Ecto neural progenitor cell (in vitro differentiated cells): ENCODE measurements around the gene NDEL1.

Experiments
- DNase-seq: peaks from one replicate; pipeline ENCODE4 v3.0.0-alpha.2; 2018; ENCODE audit warnings: low spot score

Gene NDEL1

GRCh38 chr17:8477715-8478441, 42.2 kb downstream of the NDEL1 start:
- DNase-seq, result no peak

- no peak for DNase-seq
Measured at GRCh38 chr17:8479431-8479947, 43.8 kb downstream of the NDEL1 start.

GRCh38 chr17:8480011-8480976, 44.6 kb downstream of the NDEL1 start:
- no peak for DNase-seq

- no peak for DNase-seq
Measured at GRCh38 chr17:8481089-8481488, 45.4 kb downstream of the NDEL1 start.

GRCh38 chr17:8481703-8482102, 46.0 kb downstream of the NDEL1 start:
- no peak for DNase-seq

DNA sequence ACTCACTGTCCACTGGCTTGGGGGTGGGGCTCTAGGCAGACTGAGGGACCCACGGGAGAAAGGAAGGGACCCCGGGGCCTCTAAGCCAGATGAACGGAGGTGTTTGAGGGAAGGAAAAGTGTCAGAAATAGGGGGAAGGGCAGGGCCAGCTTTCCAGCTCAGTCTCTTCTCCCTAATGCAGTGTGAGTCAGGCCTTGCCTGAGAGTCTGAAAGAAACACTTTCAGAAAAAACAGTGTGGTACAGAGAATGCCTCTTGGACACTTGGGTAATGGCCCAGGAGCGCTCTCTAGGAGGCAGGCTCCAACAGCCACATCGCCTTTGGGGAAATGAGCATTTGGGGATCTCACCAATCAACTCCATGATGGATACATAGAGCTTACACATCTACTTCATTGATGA, 46.9 kb downstream of the NDEL1 start:
- DNase-seq, result peak; percentile 34

- DNase-seq, result no peak
Measured at GRCh38 chr17:8484465-8484864, 48.8 kb downstream of the NDEL1 start.

DNA sequence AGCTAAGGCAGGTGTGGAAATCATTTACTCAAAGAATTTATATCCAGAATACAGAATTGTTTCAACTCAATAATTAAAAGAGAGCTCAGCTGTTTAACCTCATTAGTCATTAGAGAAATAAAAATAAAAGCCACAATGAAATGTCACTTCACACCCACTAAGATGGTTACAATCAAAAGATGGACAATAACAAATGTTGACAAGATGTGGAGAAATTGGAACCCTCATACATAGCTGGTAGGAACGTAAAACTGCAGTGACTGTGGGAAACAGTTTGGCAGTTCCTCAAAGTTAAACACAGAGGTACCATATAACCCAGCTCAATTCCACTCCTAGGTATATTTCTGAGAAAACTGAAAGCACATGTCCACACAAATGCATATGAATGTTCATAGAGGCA, 49.8 kb downstream of the NDEL1 start:
- no peak for DNase-seq

GRCh38 chr17:8487130-8487645, 51.5 kb downstream of the NDEL1 start:
- no peak for DNase-seq

- no peak for DNase-seq
Measured at GRCh38 chr17:8487743-8488142, 52.1 kb downstream of the NDEL1 start.

DNA sequence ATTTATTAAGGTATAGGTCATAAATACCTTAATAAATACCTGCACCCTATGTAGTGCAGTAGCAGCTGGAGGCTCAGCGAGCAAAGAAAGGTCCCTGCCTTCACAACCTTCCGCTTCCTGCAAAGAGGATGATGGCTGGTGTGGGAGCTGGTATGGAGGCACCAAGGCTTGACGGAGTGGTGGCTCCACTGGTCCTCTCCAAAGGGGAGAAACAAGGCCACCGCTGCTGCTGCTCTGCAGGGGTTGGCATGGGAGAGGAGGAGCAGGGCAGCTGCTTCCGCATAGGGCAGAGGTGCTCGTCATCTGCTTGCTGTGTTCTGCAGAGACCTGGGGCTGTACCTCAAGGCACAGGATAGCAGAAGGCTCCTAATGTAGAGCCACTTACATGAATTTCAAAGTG, 52.8 kb downstream of the NDEL1 start:
- no peak for DNase-seq

- no peak for DNase-seq
Measured at GRCh38 chr17:8488901-8489300, 53.2 kb downstream of the NDEL1 start.

- DNase-seq, result no peak
Measured at GRCh38 chr17:8489841-8490240, 54.2 kb downstream of the NDEL1 start.

GRCh38 chr17:8490256-8491023, 54.8 kb downstream of the NDEL1 start:
- no peak for DNase-seq

- DNase-seq, result no peak
Measured at GRCh38 chr17:8492121-8492520, 56.4 kb downstream of the NDEL1 start.

GRCh38 chr17:8494021-8494420, 58.3 kb downstream of the NDEL1 start:
- no peak for DNase-seq

DNA sequence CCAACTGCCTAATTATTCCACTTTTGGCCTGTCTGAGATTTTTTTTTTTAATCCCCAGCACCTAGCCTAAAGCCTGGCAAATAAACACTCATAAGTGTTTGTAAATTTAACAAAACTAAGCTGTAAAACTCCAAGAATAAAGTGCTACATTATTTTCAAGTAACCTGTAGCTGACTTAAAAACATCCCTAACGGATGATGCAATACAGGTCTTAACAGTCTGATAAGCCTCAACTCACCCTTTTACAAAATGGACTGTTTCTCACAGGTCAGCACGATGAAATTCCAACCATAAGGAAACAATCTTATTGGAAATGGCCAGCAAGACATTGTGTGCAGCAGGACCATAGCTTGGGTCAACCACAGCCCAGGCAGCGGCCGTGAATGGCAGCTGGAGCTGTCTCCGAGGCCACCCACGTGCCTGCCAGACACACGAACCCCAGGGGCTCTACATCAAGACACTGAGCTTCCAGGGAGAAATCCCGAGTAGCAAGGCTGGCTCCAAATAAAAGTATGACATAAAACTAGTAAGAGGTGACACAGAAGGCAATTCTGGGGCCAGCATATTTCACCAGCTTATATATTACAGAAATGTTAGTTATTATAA, 58.9 kb downstream of the NDEL1 start:
- no peak for DNase-seq

GRCh38 chr17:8496081-8496480, 60.4 kb downstream of the NDEL1 start:
- DNase-seq, result no peak

- no peak for DNase-seq
Measured at GRCh38 chr17:8499171-8499570, 63.5 kb downstream of the NDEL1 start.

DNA sequence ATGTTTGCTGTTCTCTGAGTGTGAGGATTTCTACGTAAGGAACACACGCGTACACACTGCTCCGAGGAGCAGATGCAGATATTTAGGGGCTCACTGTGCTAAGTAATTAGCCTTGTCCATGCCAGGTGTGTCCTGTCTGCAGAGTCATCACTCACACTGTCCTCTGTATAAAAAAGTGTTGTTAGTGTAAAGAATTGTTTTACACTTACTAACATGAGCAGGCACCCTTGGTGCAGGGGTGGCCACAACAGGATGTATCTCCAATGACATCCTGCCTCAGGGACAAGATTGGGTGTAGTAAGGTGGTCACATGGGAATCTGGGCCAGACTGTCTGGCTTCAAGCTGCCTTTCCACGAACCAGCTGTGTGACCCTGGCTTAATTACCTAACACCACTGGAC, 63.9 kb downstream of the NDEL1 start:
- no peak for DNase-seq

- DNase-seq, result no peak
Measured at GRCh38 chr17:8500609-8501008, 64.9 kb downstream of the NDEL1 start.

DNA sequence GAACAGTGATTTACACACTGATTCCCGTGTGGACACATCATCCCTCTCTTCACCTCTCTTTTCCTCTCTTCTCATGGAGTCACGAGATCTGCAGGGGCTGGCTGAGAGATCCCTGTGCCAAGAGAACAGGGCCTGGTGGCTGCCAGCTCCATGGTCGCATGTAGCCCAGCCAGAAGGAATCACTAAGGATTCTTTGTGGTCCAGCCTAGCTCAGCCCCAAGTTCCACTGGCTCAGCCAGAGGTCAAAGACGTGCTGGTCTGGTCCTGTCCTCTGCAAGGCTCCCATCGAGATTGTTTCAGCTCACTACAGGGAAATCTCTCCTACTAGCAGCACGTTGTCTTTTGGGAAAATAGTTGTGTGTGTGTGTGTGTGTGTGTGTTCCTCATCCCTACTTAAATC, 66.4 kb downstream of the NDEL1 start:
- DNase-seq, result no peak
